A673 (cell line): ENCODE measurements around the gene FMR1. TPM values are rescaled to one million over a fixed set of nuclear protein-coding genes. Genes with fewer than 3 reads are reported as not detected.

Source experiments
- BruUV-seq: library from RNA; stranded (reverse); fragments of 400-500 nt; replicated peaks from 2 replicates; lab custom pipeline; 2021; lab: Mats Ljungman, UMichigan
- CTCF ChIA-PET: fragments of 300-600 bp; sonication (Branson Sonifier 250); formaldehyde crosslinking; loops from one replicate; lab custom pipeline; 2022; ENCODE audit warnings: antibody characterized with exemption; lab: Charles Lee
- POLR2A ChIA-PET: fragments of 300-600 bp; sonication (Branson Sonifier 250); formaldehyde crosslinking; loops from one replicate; lab custom pipeline; 2022; ENCODE audit warnings: antibody characterized with exemption; ENCODE audit not compliant: low non-redundant PET; lab: Charles Lee
- DNase-seq: peaks from one replicate; pipeline ENCODE4 v3.0.0-alpha.2; 2015; ENCODE audit warnings: low spot score
- H3K27ac ChIP-seq: fragments of 200-600 bp; sonication (generic); 2 replicates; pipeline ENCODE4 v1.5.1; 2016; ENCODE audit warnings: mixed run types, low read depth, mild to moderate bottlenecking, mixed read lengths, antibody characterized with exemption, low read length; ENCODE audit not compliant: poor library complexity, severe bottlenecking
- H3K27me3 ChIP-seq: fragments of 200-600 bp; sonication (generic); replicated peaks from 2 replicates; pipeline ENCODE4 v1.6.1; 2017; ENCODE audit warnings: mixed run types, low read depth, mild to moderate bottlenecking, mixed read lengths, antibody characterized with exemption, low read length; ENCODE audit not compliant: insufficient read depth, poor library complexity
- H3K36me3 ChIP-seq: fragments of 200-600 bp; sonication (generic); 2 replicates; pipeline ENCODE4 v1.6.1; 2016; ENCODE audit warnings: mixed run types, mild to moderate bottlenecking, mixed read lengths, antibody characterized with exemption, low read length; ENCODE audit not compliant: insufficient read depth, poor library complexity, severe bottlenecking
- H3K4me1 ChIP-seq: fragments of 200-600 bp; sonication (generic); 2 replicates; pipeline ENCODE4 v1.6.1; 2017; ENCODE audit warnings: mixed run types, mild to moderate bottlenecking, mixed read lengths, antibody characterized with exemption, low read length; ENCODE audit not compliant: insufficient read depth, poor library complexity, severe bottlenecking
- H3K4me3 ChIP-seq: fragments of 200-600 bp; sonication (generic); 2 replicates; pipeline ENCODE4 v1.5.1; 2016; ENCODE audit warnings: low read depth, mixed run types, mild to moderate bottlenecking, mixed read lengths, low read length; ENCODE audit not compliant: poor library complexity, severe bottlenecking
- H3K9me3 ChIP-seq: fragments of 200-600 bp; sonication (generic); 2 replicates; pipeline ENCODE4 v1.6.1; 2016; ENCODE audit warnings: mixed run types, low read depth, mild to moderate bottlenecking, mixed read lengths, antibody characterized with exemption, low read length; ENCODE audit not compliant: poor library complexity, severe bottlenecking
- CTCF ChIP-seq: fragments of 300-800, 200-600 bp; sonication (generic); conservative IDR thresholded peaks from 2 replicates; pipeline ENCODE4 v1.5.1; 2017; ENCODE audit warnings: low read depth, mild to moderate bottlenecking, antibody characterized with exemption, low read length, moderate library complexity, mixed read lengths
- EZH2 ChIP-seq: fragments of 200-600 bp; sonication (generic); IDR thresholded peaks from 2 replicates; pipeline ENCODE4 v1.6.1; 2017; ENCODE audit warnings: borderline replicate concordance, low read depth, mild to moderate bottlenecking, mixed read lengths, antibody characterized with exemption, low read length; ENCODE audit not compliant: poor library complexity, severe bottlenecking
- intact Hi-C: fragments of 100-400 bp; cut with micrococcal nuclease; formaldehyde crosslinking; loops from one replicate; pipeline ENCODE4 v1.10.0; 2022; ENCODE audit not compliant: unreplicated experiment
- total RNA-seq: library from RNA; stranded (reverse); gene quantifications from 2 replicates; pipeline ENCODE4 v1.2.3, GENCODE V29; 2021

FMR1 gene
- total RNA-seq, 1 experiment from 2014 or later, result 77.4 TPM

DNA sequence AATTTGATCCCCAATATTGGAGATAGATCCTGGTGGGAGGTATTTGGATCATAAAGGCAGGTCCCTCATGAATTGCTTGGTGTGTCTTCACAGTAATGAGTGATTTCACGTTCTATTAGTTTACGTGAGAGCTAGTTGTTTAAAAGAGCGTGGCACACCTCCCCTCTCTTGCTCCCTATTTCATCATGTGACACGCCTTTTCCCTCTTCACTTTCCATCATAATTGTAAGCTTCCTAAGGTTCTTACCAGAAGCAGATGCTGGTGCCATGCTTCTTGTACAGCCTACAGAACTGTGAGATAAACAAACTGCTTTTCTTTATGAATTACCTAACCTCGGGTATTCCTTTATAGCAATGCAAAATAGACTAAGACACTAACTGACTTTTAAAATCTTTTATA, 34.0 kb upstream of the FMR1 start:
- no peaks in the 10 kb centered on the region for H3K27me3 ChIP-seq
- CTCF ChIA-PET, result no interaction called here
- H3K4me3 ChIP-seq, result no peak overlapping the region
- no peak overlapping the region for H3K27ac ChIP-seq
- no TSS peak for BruUV-seq
- intact Hi-C loops, result no loop called here
- TF ChIP-seq EZH2, result no peak
- TF ChIP-seq CTCF, result no peak
- no peak for DNase-seq
- POLR2A ChIA-PET, result no interaction called here
- no peaks in the 10 kb centered on the region for H3K36me3 ChIP-seq
- H3K9me3 ChIP-seq, result no peaks in the 10 kb centered on the region
- H3K4me1 ChIP-seq, result no peaks in the 10 kb centered on the region

DNA sequence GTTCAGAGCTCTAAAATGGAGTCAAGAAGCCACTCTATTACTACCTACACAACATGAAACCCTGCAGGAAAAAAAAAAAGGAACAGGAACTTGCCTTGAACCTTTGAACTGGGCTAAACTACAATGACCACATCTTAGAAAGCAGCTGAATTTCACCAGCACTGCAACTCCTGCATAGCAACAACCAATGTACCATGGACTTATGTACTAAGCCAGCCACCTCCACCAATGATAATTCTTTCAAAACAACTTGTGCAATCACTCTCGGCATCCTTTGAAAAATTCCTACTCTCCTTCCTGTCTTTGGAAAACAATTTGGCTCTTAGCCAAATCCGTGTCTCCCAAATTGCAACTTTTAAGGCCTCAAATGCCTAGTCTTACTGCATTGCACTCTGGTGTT, 26.8 kb upstream of the FMR1 start:
- Histone ChIP-seq H3K4me1 (no peaks in the 10 kb centered on the region), H3K36me3 (no peaks in the 10 kb centered on the region), H3K9me3 (no peaks in the 10 kb centered on the region), H3K27me3 (no peaks in the 10 kb centered on the region), H3K27ac (no peak overlapping the region), H3K4me3 (no peak overlapping the region)
- POLR2A ChIA-PET, result no interaction called here
- CTCF ChIA-PET, result no interaction called here
- intact Hi-C loops, result no loop called here
- BruUV-seq, result no TSS peak
- TF ChIP-seq EZH2 (no peak), CTCF (no peak)
- no peak for DNase-seq

DNA sequence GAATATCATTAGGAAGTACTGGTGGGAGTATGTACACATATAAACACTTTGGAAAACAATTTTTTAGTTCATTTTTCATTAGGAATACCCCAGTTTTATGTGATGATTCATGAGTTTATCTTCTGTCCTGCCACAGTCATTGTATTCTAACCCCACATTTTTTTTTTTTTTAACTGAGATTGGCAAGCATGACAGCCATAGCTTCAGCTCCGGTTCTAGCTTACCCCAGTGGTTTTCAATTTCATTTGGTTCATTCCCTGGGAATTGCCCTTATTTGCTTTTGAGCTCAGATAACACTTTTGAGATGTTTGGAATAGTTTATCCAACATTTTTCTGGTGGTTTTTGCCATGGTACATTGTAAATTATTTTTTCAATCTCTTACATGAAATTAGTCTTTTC, 21.0 kb upstream of the FMR1 start:
- CTCF ChIA-PET, result no interaction called here
- BruUV-seq, result no TSS peak
- no peaks in the 10 kb centered on the region for H3K4me1 ChIP-seq
- H3K36me3 ChIP-seq, result no peaks in the 10 kb centered on the region
- no peaks in the 10 kb centered on the region for H3K9me3 ChIP-seq
- POLR2A ChIA-PET, result no interaction called here
- DNase-seq, result no peak
- intact Hi-C loops, result no loop called here
- TF ChIP-seq CTCF, result no peak
- no peak for TF ChIP-seq EZH2
- H3K4me3 ChIP-seq, result no peak overlapping the region
- H3K27me3 ChIP-seq, result no peaks in the 10 kb centered on the region
- H3K27ac ChIP-seq, result no peak overlapping the region
